Stomach (tissue), 9 donors: ENCODE data around the gene MBNL2. TPM values are rescaled to one million over a fixed set of nuclear protein-coding genes. Genes with fewer than 3 reads are reported as not detected.

Source experiments
- DNase-seq, 2 donors: peaks; one replicate each; pipeline versions ENCODE4 v3.0.0 to v3.0.0-alpha.2; 2013 to 2019
- H3K27ac ChIP-seq, 5 donors: fragments of 200-600 bp in 4 of 5; sonication (generic) in 4 of 5; one replicate each; pipeline ENCODE4 v1.5.1; 2013 to 2019; ENCODE audit warnings: mild to moderate bottlenecking in 1 of 5, moderate library complexity in 1 of 5
- H3K27me3 ChIP-seq, 3 donors: fragments of 200-600 bp; sonication (generic); one replicate each; pipeline ENCODE4 v1.5.1; 2017 to 2019; ENCODE audit warnings: mixed run types in 1 of 3
- H3K36me3 ChIP-seq, 4 donors: fragments of 200-600 bp; sonication (generic); 1 replicate in 3 of 4; 2 replicates in 1 of 4; pipeline ENCODE4 v1.5.1; 2016 to 2019
- H3K4me1 ChIP-seq, 4 donors: fragments of 200-600 bp; sonication (generic); one replicate each; pipeline ENCODE4 v1.5.1; 2016 to 2019
- H3K4me3 ChIP-seq, 4 donors: fragments of 200-600 bp; sonication (generic) in 3 of 4; one replicate each; pipeline ENCODE4 v1.5.1; 2016 to 2019; ENCODE audit warnings: mild to moderate bottlenecking in 1 of 4
- H3K9me3 ChIP-seq, 4 donors: fragments of 200-600 bp; sonication (generic); one replicate each; pipeline ENCODE4 v1.5.1; 2016 to 2019
- CTCF ChIP-seq, 7 experiments: fragments of 450-650 bp in 4 of 7; fragments of 200-600 bp in 3 of 7; sonication (generic) in 3 of 7; IDR thresholded peaks; one replicate each; pipeline ENCODE4 v1.5.1; 2016 to 2019; ENCODE audit warnings: antibody characterized with exemption in 7 of 7, control low read depth in 2 of 7, mild to moderate bottlenecking in 1 of 7
- EP300 ChIP-seq: sonication (generic); formaldehyde crosslinking; IDR thresholded peaks from one replicate; pipeline ENCODE4 v1.6.1; 2017; ENCODE audit warnings: antibody characterized with exemption
- POLR2A ChIP-seq, 4 donors: fragments of 450-650 bp; IDR thresholded peaks; one replicate each; pipeline ENCODE4 v1.6.1; 2016; ENCODE audit warnings: antibody characterized with exemption in 4 of 4, control low read depth in 2 of 4, mild to moderate bottlenecking in 1 of 4, moderate library complexity in 1 of 4
- POLR2AphosphoS5 ChIP-seq, 3 donors: sonication (generic); formaldehyde crosslinking; IDR thresholded peaks; one replicate each; pipeline ENCODE4 v1.6.1; 2016; ENCODE audit warnings: antibody characterized with exemption in 3 of 3
- WGBS, 5 donors: extraction: QIAGEN DNeasy Blood & Tissue Kit in 3 of 5; methylation state at CpG; one replicate each; pipeline versions ENCODE4 v1.1.5 to v1.1.7; 2013 to 2018; 5-methylcytosine and 5-hydroxymethylcytosine counted together
- intact Hi-C: fragments of 100-400 bp; cut with DNase I; formaldehyde crosslinking; loops from one replicate; pipeline ENCODE4 v1.15.1; 2023; ENCODE audit warnings: low total_unique reads
- polyA plus RNA-seq, 3 donors: library from polyadenylated mRNA; stranded (reverse); fragments of 200-250 nt; gene quantifications; one replicate each; pipeline ENCODE4 v1.2.3, GENCODE V29; 2013
- total RNA-seq, 5 donors: library from RNA; depleted of rRNA; stranded (reverse); fragments of >200 nt; gene quantifications; one replicate each; pipeline versions ENCODE4 v1.1.0 to v1.2.3, GENCODE V29; 2014 to 2016
- donor health status: healthy with polysubstance abuse.
- donor health status: Bipolar disorder and iron deficiency.
- donor health status: healthy.

Gene MBNL2
- total and polyA plus RNA-seq, 8 donors = 8.3 to 74.5 (median 25.6) TPM

- TF ChIP-seq POLR2A (IDR thresholded peaks at IDR 0.05) = no peak
- no peak for TF ChIP-seq CTCF (IDR thresholded peaks at IDR 0.05)
- TF ChIP-seq EP300 = no peak
- no peak for TF ChIP-seq POLR2AphosphoS5 (IDR thresholded peaks at IDR 0.05)
- no peaks in the 10 kb centered on the region for H3K27me3 ChIP-seq
- H3K4me1 ChIP-seq = peaks cover 0 to 19% (median 4%) of the 10 kb centered on the region in 4 donors
- DNase-seq = no peak
- H3K4me3 ChIP-seq = no peak overlapping the region
- intact Hi-C loops = no loop called here
- H3K9me3 ChIP-seq = no peaks in the 10 kb centered on the region
- no peak overlapping the region for H3K27ac ChIP-seq
- WGBS, 5 donors = 74 to 79% (median 79%) methylated on average over 8 of the region's 8 CpGs
- H3K36me3 ChIP-seq = no peaks in the 10 kb centered on the region
Measured at GRCh38 chr13:97188207-97188606, 33.9 kb upstream of the MBNL2 start.

DNA sequence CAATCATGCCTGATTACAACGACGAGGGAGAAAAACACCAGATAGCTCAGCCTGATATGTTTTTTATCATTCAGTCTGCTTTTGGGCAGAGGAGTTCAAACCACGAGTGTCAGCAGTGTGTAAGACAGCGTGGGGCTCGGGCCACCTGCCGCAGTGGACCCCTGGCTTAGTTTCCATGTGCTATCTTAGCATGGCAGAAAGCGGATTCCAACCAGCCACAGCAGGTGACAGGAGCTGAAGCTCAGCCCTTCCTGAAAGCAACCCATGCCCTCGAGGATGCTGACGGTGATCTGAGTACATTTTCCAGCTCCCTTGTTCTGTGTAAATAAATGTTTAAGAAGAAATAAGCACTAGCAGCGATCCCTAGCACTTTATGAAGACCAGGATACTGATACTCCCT is 32.2 kb upstream of the MBNL2 start:
- Histone ChIP-seq H3K27ac (no peak overlapping the region), H3K36me3 (no peaks in the 10 kb centered on the region), H3K27me3 (no peaks in the 10 kb centered on the region), H3K4me3 (no peak overlapping the region), H3K9me3 (no peaks in the 10 kb centered on the region), H3K4me1 (peaks cover 0 to 20% (median 4%) of the 10 kb centered on the region in 4 donors)
- DNase-seq = peak in 1 of 2 donors; percentile 38
- WGBS, 5 donors = 65 to 72% (median 67%) methylated on average over 10 of the region's 10 CpGs
- intact Hi-C loops = no loop called here
- no peak for TF ChIP-seq POLR2A (IDR thresholded peaks at IDR 0.05)
- TF ChIP-seq POLR2AphosphoS5 (IDR thresholded peaks at IDR 0.05) = no peak
- TF ChIP-seq EP300 = no peak
- TF ChIP-seq CTCF (IDR thresholded peaks at IDR 0.05) = no peak

DNA sequence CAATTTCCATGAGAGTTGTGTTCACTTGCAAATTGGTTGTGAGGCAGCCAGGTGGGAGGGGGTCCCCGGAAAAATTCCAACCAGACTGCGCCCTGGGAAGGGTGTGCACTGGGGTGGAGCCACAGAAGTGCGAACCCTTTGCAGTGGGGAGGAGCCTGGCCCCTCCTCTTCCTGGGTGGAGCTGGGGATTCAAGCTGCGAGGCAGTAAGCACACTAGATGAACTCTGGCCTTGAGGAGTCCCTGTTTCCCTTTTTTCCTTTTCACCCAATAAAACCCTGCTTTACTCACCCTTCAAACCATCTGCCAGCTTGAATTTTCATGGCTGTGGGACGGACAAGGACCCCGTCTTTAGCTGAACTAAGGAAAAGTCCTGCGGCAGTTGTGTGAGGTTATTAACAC is 31.0 kb upstream of the MBNL2 start:
- Histone ChIP-seq H3K4me1 (peaks cover 0 to 20% (median 4%) of the 10 kb centered on the region in 4 donors), H3K36me3 (no peaks in the 10 kb centered on the region), H3K4me3 (no peak overlapping the region), H3K27ac (no peak overlapping the region), H3K9me3 (no peaks in the 10 kb centered on the region), H3K27me3 (no peaks in the 10 kb centered on the region)
- DNase-seq = peak in 1 of 2 donors; percentile 30
- intact Hi-C loops = no loop called here
- WGBS, 5 donors = 75 to 81% (median 79%) methylated on average over 7 of the region's 7 CpGs
- TF ChIP-seq POLR2AphosphoS5 (IDR thresholded peaks at IDR 0.05) = no peak
- no peak for TF ChIP-seq EP300
- TF ChIP-seq POLR2A (IDR thresholded peaks at IDR 0.05) = no peak
- TF ChIP-seq CTCF (IDR thresholded peaks at IDR 0.05) = no peak

DNA sequence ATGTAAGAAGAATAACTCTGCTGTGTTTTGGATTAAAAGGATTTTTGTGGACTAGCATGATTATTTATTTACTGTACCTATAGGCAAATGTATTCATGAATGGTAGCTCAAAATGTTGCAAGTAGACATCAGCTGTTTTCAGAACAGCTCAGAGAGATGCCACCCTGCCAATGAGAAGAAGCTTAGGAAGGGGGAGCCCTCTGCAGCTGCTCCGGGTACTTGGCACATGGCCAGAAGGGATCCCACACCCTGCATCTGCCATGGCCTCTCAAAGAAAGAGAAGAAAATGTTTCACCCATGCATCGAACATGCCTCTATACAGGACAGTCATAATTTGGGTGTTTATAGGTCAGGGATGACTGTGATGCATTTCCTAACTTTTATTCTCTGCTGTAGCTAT is 30.5 kb upstream of the MBNL2 start:
- H3K4me1 ChIP-seq = peaks cover 0 to 20% (median 4%) of the 10 kb centered on the region in 4 donors
- DNase-seq = peak in 1 of 2 donors; percentile 30
- no peaks in the 10 kb centered on the region for H3K36me3 ChIP-seq
- WGBS, 5 donors = 37 to 48% (median 45%) methylated on average over 2 of the region's 2 CpGs
- intact Hi-C loops = no loop called here
- H3K4me3 ChIP-seq = no peak overlapping the region
- H3K9me3 ChIP-seq = no peaks in the 10 kb centered on the region
- H3K27ac ChIP-seq = no peak overlapping the region
- TF ChIP-seq POLR2A (IDR thresholded peaks at IDR 0.05) = no peak
- TF ChIP-seq POLR2AphosphoS5 (IDR thresholded peaks at IDR 0.05) = no peak
- no peak for TF ChIP-seq CTCF (IDR thresholded peaks at IDR 0.05)
- no peak for TF ChIP-seq EP300
- H3K27me3 ChIP-seq = no peaks in the 10 kb centered on the region
